WTC11 (cell line): ENCODE data around the gene KRTAP4-2. TPM values are rescaled to one million over a fixed set of nuclear protein-coding genes. Genes with fewer than 3 reads are reported as not detected.

Source experiments
- ATAC-seq: fragments of 200-7000 bp; cut with Tn5 transposase; 2 replicates; pipeline ENCODE4 v1.10.0; 2021; ENCODE audit warnings: mild to moderate bottlenecking, moderate library complexity
- CTCF ChIA-PET: fragments of 300-600 bp; sonication (Branson Sonifier 250); formaldehyde crosslinking; loops from one replicate; lab custom pipeline; 2021; ENCODE audit warnings: antibody characterized with exemption; lab: Charles Lee
- POLR2A ChIA-PET: fragments of 350-600 bp; sonication (Branson Sonifier 250); formaldehyde crosslinking; loops from one replicate; lab custom pipeline; 2021; ENCODE audit warnings: antibody characterized with exemption; lab: Charles Lee
- DNase-seq: peaks from one replicate; pipeline ENCODE4 v3.0.0; 2021; ENCODE audit warnings: low spot score
- H3K27ac Mint-ChIP-seq: 2 replicates; pipeline ENCODE4 v1.8.0; 2021; ENCODE audit warnings: mixed read lengths
- H3K27me3 Mint-ChIP-seq: 2 replicates; pipeline ENCODE4 v1.8.0; 2021; ENCODE audit warnings: low read depth, mild to moderate bottlenecking, moderate library complexity, mixed read lengths
- H3K36me3 Mint-ChIP-seq: 2 replicates; pipeline ENCODE4 v1.8.0; 2021; ENCODE audit warnings: mixed read lengths
- H3K4me1 Mint-ChIP-seq: 2 replicates; pipeline ENCODE4 v1.8.0; 2022; ENCODE audit warnings: mixed read lengths
- H3K4me3 Mint-ChIP-seq: 2 replicates; pipeline ENCODE4 v1.8.0; 2021; ENCODE audit warnings: mild to moderate bottlenecking, moderate library complexity, mixed read lengths
- H3K9me3 Mint-ChIP-seq: 2 replicates; pipeline ENCODE4 v1.8.0; 2021; ENCODE audit warnings: mixed read lengths
- AFF4 ChIP-seq: sonication (generic); formaldehyde crosslinking; IDR thresholded peaks from 2 replicates; pipeline ENCODE4 v1.8.1; 2023; ENCODE audit warnings: mild to moderate bottlenecking, missing genetic modification reagents, borderline replicate concordance
- ATF1 ChIP-seq: sonication (generic); formaldehyde crosslinking; IDR thresholded peaks from 2 replicates; pipeline ENCODE4 v1.8.1; 2023; ENCODE audit warnings: mild to moderate bottlenecking, moderate library complexity, missing genetic modification reagents
- CBFB ChIP-seq: sonication (generic); formaldehyde crosslinking; IDR thresholded peaks from 2 replicates; pipeline ENCODE4 v1.8.1; 2022; ENCODE audit warnings: mild to moderate bottlenecking, low read depth, missing genetic modification reagents
- CTCF ChIP-seq: fragments of 200-600 bp; IDR thresholded peaks from 2 replicates; pipeline ENCODE4 v1.8.0; 2022; ENCODE audit warnings: antibody characterized with exemption
- E2F4 ChIP-seq: sonication (generic); formaldehyde crosslinking; IDR thresholded peaks from 2 replicates; pipeline ENCODE4 v1.8.1; 2022; ENCODE audit warnings: low read depth, mild to moderate bottlenecking, moderate library complexity, missing genetic modification reagents, borderline replicate concordance
- ELF4 ChIP-seq: sonication (generic); formaldehyde crosslinking; IDR thresholded peaks from 2 replicates; pipeline ENCODE4 v1.8.1; 2022; ENCODE audit warnings: low read depth, mild to moderate bottlenecking, moderate library complexity, missing genetic modification reagents
- EMX1 ChIP-seq: fragments of 250-450 bp; sonication (Bioruptor Pico); IDR thresholded peaks from 2 replicates; pipeline ENCODE4 v1.8.0; 2021; ENCODE audit warnings: mild to moderate bottlenecking
- FOXJ3 ChIP-seq: sonication (generic); formaldehyde crosslinking; IDR thresholded peaks from 2 replicates; pipeline ENCODE4 v1.9.0; 2021; ENCODE audit warnings: missing genetic modification reagents, mild to moderate bottlenecking, borderline replicate concordance
- GABPB1 ChIP-seq: sonication (generic); formaldehyde crosslinking; IDR thresholded peaks from 2 replicates; pipeline ENCODE4 v1.8.1; 2023; ENCODE audit warnings: mild to moderate bottlenecking, missing genetic modification reagents
- IRF1 ChIP-seq: sonication (generic); formaldehyde crosslinking; IDR thresholded peaks from 2 replicates; pipeline ENCODE4 v1.8.0; 2023; ENCODE audit warnings: missing genetic modification reagents
- MLX ChIP-seq: sonication (generic); formaldehyde crosslinking; IDR thresholded peaks from 2 replicates; pipeline ENCODE4 v1.8.1; 2023; ENCODE audit warnings: mild to moderate bottlenecking, missing genetic modification reagents, moderate library complexity
- PREB ChIP-seq: sonication (generic); formaldehyde crosslinking; IDR thresholded peaks from 2 replicates; pipeline ENCODE4 v1.8.1; 2022; ENCODE audit warnings: mild to moderate bottlenecking, missing genetic modification reagents, moderate library complexity, borderline replicate concordance
- SOX15 ChIP-seq: fragments of 250-450 bp; sonication (Bioruptor Pico); IDR thresholded peaks from 2 replicates; pipeline ENCODE4 v1.9.0; 2021; ENCODE audit warnings: mild to moderate bottlenecking
- TP53 ChIP-seq: sonication (generic); formaldehyde crosslinking; IDR thresholded peaks from 2 replicates; pipeline ENCODE4 v1.8.1; 2023; ENCODE audit warnings: mild to moderate bottlenecking, missing genetic modification reagents
- ZMAT4 ChIP-seq: fragments of 250-450 bp; sonication (Bioruptor Pico); IDR thresholded peaks from 2 replicates; pipeline ENCODE4 v1.9.0; 2021; ENCODE audit warnings: mild to moderate bottlenecking
- ZNF281 ChIP-seq: sonication (generic); formaldehyde crosslinking; IDR thresholded peaks from 2 replicates; pipeline ENCODE4 v1.8.0; 2023; ENCODE audit warnings: mild to moderate bottlenecking, missing genetic modification reagents
- ZNF396 ChIP-seq: fragments of 250-450 bp; sonication (Bioruptor Pico); IDR thresholded peaks from 2 replicates; pipeline ENCODE4 v1.8.0; 2021; ENCODE audit warnings: mild to moderate bottlenecking, moderate library complexity, borderline replicate concordance
- ZNF423 ChIP-seq: fragments of 250-450 bp; sonication (Bioruptor Pico); IDR thresholded peaks from 2 replicates; pipeline ENCODE4 v2.1.2; 2022; ENCODE audit warnings: mild to moderate bottlenecking, moderate library complexity
- ZNF671 ChIP-seq: fragments of 250-450 bp; sonication (Bioruptor Pico); IDR thresholded peaks from 2 replicates; pipeline ENCODE4 v1.8.0; 2021; ENCODE audit warnings: mild to moderate bottlenecking
- total RNA-seq: library from RNA; stranded (reverse); gene quantifications from 3 replicates; pipeline ENCODE4 v1.2.3, GENCODE V29; 2021

Gene KRTAP4-2
- total RNA-seq, 1 experiment from 2014 or later, result not detected

GRCh38 chr17:41184480-41184961 lies 6.5 kb upstream of the KRTAP4-2 start, which contains the start of gene KRTAP4-1:
KRTAP4-1 (minus strand) TSS chr17:41184911; CDS start chr17:41184854, 57 bp downstream.
- TF ChIP-seq SOX15 (CRISPR knock-in tag) (no peak), ZNF423 (CRISPR knock-in tag) (peak; percentile 86)
- ATAC-seq (no peak), DNase-seq (no peak)
- no peaks in the 10 kb centered on the region for H3K4me1 Mint-ChIP-seq
- ChIA-PET CTCF (no interaction called here), POLR2A (no interaction called here)
- no peak within 1 kb of the TSS for H3K4me3 Mint-ChIP-seq
- H3K9me3 Mint-ChIP-seq, result peaks cover 4% of the 10 kb centered on the region; the same call in 1 of the 2 replicates
- H3K27ac Mint-ChIP-seq, result no peak within 1 kb of the TSS
- H3K36me3 Mint-ChIP-seq, result no peaks in the 10 kb centered on the region
- no peaks in the 10 kb centered on the region for H3K27me3 Mint-ChIP-seq

- TF ChIP-seq AFF4 (CRISPR knock-in tag), result no peak
- no peak for TF ChIP-seq ZNF423 (CRISPR knock-in tag)
- no peak for TF ChIP-seq ELF4 (CRISPR knock-in tag)
- TF ChIP-seq E2F4 (CRISPR knock-in tag), result no peak
- no peak for TF ChIP-seq ZNF396 (CRISPR knock-in tag)
- TF ChIP-seq CBFB (CRISPR knock-in tag), result no peak
- TF ChIP-seq TP53 (CRISPR knock-in tag), result no peak
- TF ChIP-seq EMX1 (CRISPR knock-in tag), result no peak
- TF ChIP-seq IRF1 (CRISPR knock-in tag), result no peak
- no peak for TF ChIP-seq ZNF281 (CRISPR knock-in tag)
- TF ChIP-seq ATF1 (CRISPR knock-in tag), result no peak
- TF ChIP-seq ZMAT4, result no peak
- TF ChIP-seq FOXJ3, result no peak
- no peak for TF ChIP-seq ZNF671 (CRISPR knock-in tag)
- TF ChIP-seq PREB (CRISPR knock-in tag), result no peak
- no peak for TF ChIP-seq CTCF
- TF ChIP-seq GABPB1 (CRISPR knock-in tag), result no peak
- no peak for TF ChIP-seq MLX
- DNase-seq (no peak), ATAC-seq (no peak)
- Mint-ChIP-seq H3K27me3 (no peaks in the 10 kb centered on the region; the same call in 1 of the 2 replicates), H3K36me3 (no peaks in the 10 kb centered on the region), H3K27ac (no peak overlapping the region), H3K4me1 (no peaks in the 10 kb centered on the region), H3K4me3 (no peak overlapping the region), H3K9me3 (no peaks in the 10 kb centered on the region)
- POLR2A ChIA-PET, result no interaction called here
- CTCF ChIA-PET, result interaction anchor here (1.5 kb wide), 1 partner anchor 316 kb away, joined by 3 read pairs; no protein-coding TSS in a partner anchor
Measured at GRCh38 chr17:41178843-41179616, 1.0 kb upstream of the KRTAP4-2 start.
